Keratinocyte (primary cell): ENCODE data around the gene TMEM191B.
"Not testable (repeated sequence)": the region's sequence is repeated elsewhere in the genome, so short reads cannot be mapped to it uniquely, and the experiment has no call there.

Experiments used
- EZH2 ChIP-seq: IDR thresholded peaks from one replicate; pipeline ENCODE4 v1.6.1; 2012; ENCODE audit warnings: inconsistent platforms, mild to moderate bottlenecking, low read length, moderate library complexity
- TF ChIP-seq, protein P1 (sequence below), 3 experiments: IDR thresholded peaks in 1 of 3; conservative IDR thresholded peaks in 1 of 3; optimal IDR thresholded peaks in 1 of 3; 2 replicates in 2 of 3; 3 replicates in 1 of 3; pipeline versions ENCODE3 to v1.5.1; 2011; ENCODE audit warnings: low read length in 3 of 3, mild to moderate bottlenecking in 3 of 3, moderate library complexity in 2 of 3, control low read depth in 1 of 3, inconsistent platforms in 1 of 3; ENCODE audit not compliant: insufficient read depth in 2 of 3; ENCODE audit errors: extremely low read depth in 1 of 3

- TF ChIP-seq, protein P1, sequence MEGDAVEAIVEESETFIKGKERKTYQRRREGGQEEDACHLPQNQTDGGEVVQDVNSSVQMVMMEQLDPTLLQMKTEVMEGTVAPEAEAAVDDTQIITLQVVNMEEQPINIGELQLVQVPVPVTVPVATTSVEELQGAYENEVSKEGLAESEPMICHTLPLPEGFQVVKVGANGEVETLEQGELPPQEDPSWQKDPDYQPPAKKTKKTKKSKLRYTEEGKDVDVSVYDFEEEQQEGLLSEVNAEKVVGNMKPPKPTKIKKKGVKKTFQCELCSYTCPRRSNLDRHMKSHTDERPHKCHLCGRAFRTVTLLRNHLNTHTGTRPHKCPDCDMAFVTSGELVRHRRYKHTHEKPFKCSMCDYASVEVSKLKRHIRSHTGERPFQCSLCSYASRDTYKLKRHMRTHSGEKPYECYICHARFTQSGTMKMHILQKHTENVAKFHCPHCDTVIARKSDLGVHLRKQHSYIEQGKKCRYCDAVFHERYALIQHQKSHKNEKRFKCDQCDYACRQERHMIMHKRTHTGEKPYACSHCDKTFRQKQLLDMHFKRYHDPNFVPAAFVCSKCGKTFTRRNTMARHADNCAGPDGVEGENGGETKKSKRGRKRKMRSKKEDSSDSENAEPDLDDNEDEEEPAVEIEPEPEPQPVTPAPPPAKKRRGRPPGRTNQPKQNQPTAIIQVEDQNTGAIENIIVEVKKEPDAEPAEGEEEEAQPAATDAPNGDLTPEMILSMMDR (optimal IDR thresholded peaks at IDR 0.05 in 1 of 3, IDR thresholded peaks at IDR 0.05 in 1 of 3, conservative IDR thresholded peaks at IDR 0.05 in 1 of 3; ENCODE audit: extremely low read depth in 1 of 3, insufficient read depth in 2 of 3, low read length in 3 of 3): not testable (repeated sequence)
- not testable (repeated sequence) for TF ChIP-seq EZH2
Measured at GRCh38 chr22:18573483-18574164, 46.0 kb downstream of the TMEM191B start.
